GM23338 (cell line): Measurements from ENCODE around the gene AGA.

Experiments used
- CREB1 ChIP-seq: fragments of 250-450 bp; sonication (Bioruptor Pico); IDR thresholded peaks from 2 replicates; pipeline ENCODE4 v1.5.0; 2020; ENCODE audit warnings: low read depth, mild to moderate bottlenecking, moderate library complexity
- EZH2 ChIP-seq: fragments of 200-600 bp; sonication (generic); IDR thresholded peaks from one replicate; pipeline ENCODE4 v1.8.0; 2017; ENCODE audit warnings: antibody characterized with exemption, mild to moderate bottlenecking, low read depth; ENCODE audit not compliant: unreplicated experiment
- EZH2phosphoT487 ChIP-seq: fragments of 200-600 bp; sonication (generic); IDR thresholded peaks from one replicate; pipeline ENCODE4 v1.8.1; 2018; ENCODE audit warnings: antibody characterized with exemption; ENCODE audit not compliant: unreplicated experiment
- JUNB ChIP-seq: IDR thresholded peaks from one replicate; pipeline ENCODE4 v1.6.1; 2016; ENCODE audit warnings: antibody characterized with exemption; ENCODE audit not compliant: unreplicated experiment
- NANOG ChIP-seq: IDR thresholded peaks from 2 replicates; pipeline ENCODE4 v1.6.1; 2016; ENCODE audit warnings: antibody characterized with exemption, borderline replicate concordance
- POLR2AphosphoS5 ChIP-seq: IDR thresholded peaks from 2 replicates; pipeline ENCODE4 v1.6.1; 2016; ENCODE audit warnings: antibody characterized with exemption, low read depth
- STAT1 ChIP-seq: IDR thresholded peaks from one replicate; pipeline ENCODE4 v1.6.1; 2016; ENCODE audit warnings: antibody characterized with exemption; ENCODE audit not compliant: unreplicated experiment
- ZNF114 ChIP-seq: fragments of 250-450 bp; sonication (Bioruptor Pico); IDR thresholded peaks from 2 replicates; pipeline ENCODE4 v1.5.0; 2020; ENCODE audit warnings: mild to moderate bottlenecking, moderate library complexity
- ZNF331 ChIP-seq: fragments of 250-450 bp; sonication (Bioruptor Pico); IDR thresholded peaks from 2 replicates; pipeline ENCODE4 v1.5.0; 2020; ENCODE audit warnings: low read depth, mild to moderate bottlenecking, moderate library complexity
- TF ChIP-seq, protein P1 (sequence below), 2 experiments: fragments of 200-600 bp in 1 of 2; sonication (generic) in 1 of 2; conservative IDR thresholded peaks; 2 replicates each; pipeline versions ENCODE4 v1.5.1 to v1.6.1; 2016 to 2017; ENCODE audit warnings: antibody characterized with exemption in 2 of 2, low read depth in 2 of 2, mild to moderate bottlenecking in 2 of 2, moderate library complexity in 1 of 2
- TF ChIP-seq, protein P2 (sequence below): IDR thresholded peaks from one replicate; pipeline ENCODE4 v1.6.1; 2018; ENCODE audit warnings: antibody characterized with exemption; ENCODE audit not compliant: unreplicated experiment
- TF ChIP-seq, protein P3 (sequence below): IDR thresholded peaks from 2 replicates; pipeline ENCODE4 v1.6.1; 2016; ENCODE audit warnings: antibody characterized with exemption
- TF ChIP-seq, protein P4 (sequence below): fragments of 250-450 bp; sonication (Bioruptor Pico); IDR thresholded peaks from 2 replicates; pipeline ENCODE4 v1.5.0; 2020; ENCODE audit warnings: mild to moderate bottlenecking, moderate library complexity

DNA sequence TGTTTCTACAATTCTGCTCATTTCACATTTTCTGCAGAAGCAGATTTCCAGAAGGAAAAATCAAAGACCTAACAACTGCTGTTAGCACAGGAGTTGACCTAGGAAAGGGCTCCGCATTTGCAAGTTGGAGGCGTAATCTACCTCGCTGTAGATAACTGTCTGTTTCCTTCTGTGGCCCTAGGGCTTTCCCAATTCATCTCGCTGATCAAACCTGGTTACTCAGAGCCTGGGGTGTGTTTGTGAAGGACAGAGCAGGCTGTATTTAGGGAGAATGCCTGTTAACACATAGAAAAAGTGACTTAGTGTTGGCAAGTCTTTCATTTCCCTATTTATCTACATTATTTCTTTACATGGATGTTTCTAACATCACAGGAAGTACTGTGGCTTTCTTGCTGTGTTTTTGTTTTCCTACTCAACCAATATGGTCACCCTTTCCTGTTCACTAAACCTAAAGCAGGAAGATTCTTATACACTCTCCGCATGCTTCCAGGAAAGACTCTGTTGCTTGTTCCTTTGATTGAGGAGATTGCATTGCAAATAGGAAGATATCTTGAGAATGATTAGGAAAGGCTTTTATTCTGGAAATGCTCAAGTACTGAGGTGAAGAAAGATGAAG lies 40.5 kb downstream of the AGA start:
- TF ChIP-seq EZH2phosphoT487, result no peak
- TF ChIP-seq, protein P1, sequence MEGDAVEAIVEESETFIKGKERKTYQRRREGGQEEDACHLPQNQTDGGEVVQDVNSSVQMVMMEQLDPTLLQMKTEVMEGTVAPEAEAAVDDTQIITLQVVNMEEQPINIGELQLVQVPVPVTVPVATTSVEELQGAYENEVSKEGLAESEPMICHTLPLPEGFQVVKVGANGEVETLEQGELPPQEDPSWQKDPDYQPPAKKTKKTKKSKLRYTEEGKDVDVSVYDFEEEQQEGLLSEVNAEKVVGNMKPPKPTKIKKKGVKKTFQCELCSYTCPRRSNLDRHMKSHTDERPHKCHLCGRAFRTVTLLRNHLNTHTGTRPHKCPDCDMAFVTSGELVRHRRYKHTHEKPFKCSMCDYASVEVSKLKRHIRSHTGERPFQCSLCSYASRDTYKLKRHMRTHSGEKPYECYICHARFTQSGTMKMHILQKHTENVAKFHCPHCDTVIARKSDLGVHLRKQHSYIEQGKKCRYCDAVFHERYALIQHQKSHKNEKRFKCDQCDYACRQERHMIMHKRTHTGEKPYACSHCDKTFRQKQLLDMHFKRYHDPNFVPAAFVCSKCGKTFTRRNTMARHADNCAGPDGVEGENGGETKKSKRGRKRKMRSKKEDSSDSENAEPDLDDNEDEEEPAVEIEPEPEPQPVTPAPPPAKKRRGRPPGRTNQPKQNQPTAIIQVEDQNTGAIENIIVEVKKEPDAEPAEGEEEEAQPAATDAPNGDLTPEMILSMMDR (conservative IDR thresholded peaks at IDR 0.05; ENCODE audit: low read depth in 2 of 2), result no peak
- no peak for TF ChIP-seq POLR2AphosphoS5
- TF ChIP-seq EZH2, result no peak
- no peak for TF ChIP-seq CREB1
- TF ChIP-seq STAT1, result no peak
- no peak for TF ChIP-seq ZNF331 (CRISPR knock-in tag)
- no peak for TF ChIP-seq NANOG
- no peak for TF ChIP-seq JUNB
- TF ChIP-seq, protein P2, sequence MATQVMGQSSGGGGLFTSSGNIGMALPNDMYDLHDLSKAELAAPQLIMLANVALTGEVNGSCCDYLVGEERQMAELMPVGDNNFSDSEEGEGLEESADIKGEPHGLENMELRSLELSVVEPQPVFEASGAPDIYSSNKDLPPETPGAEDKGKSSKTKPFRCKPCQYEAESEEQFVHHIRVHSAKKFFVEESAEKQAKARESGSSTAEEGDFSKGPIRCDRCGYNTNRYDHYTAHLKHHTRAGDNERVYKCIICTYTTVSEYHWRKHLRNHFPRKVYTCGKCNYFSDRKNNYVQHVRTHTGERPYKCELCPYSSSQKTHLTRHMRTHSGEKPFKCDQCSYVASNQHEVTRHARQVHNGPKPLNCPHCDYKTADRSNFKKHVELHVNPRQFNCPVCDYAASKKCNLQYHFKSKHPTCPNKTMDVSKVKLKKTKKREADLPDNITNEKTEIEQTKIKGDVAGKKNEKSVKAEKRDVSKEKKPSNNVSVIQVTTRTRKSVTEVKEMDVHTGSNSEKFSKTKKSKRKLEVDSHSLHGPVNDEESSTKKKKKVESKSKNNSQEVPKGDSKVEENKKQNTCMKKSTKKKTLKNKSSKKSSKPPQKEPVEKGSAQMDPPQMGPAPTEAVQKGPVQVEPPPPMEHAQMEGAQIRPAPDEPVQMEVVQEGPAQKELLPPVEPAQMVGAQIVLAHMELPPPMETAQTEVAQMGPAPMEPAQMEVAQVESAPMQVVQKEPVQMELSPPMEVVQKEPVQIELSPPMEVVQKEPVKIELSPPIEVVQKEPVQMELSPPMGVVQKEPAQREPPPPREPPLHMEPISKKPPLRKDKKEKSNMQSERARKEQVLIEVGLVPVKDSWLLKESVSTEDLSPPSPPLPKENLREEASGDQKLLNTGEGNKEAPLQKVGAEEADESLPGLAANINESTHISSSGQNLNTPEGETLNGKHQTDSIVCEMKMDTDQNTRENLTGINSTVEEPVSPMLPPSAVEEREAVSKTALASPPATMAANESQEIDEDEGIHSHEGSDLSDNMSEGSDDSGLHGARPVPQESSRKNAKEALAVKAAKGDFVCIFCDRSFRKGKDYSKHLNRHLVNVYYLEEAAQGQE, result no peak
- TF ChIP-seq ZNF114 (CRISPR knock-in tag), result no peak
- TF ChIP-seq, protein P3, sequence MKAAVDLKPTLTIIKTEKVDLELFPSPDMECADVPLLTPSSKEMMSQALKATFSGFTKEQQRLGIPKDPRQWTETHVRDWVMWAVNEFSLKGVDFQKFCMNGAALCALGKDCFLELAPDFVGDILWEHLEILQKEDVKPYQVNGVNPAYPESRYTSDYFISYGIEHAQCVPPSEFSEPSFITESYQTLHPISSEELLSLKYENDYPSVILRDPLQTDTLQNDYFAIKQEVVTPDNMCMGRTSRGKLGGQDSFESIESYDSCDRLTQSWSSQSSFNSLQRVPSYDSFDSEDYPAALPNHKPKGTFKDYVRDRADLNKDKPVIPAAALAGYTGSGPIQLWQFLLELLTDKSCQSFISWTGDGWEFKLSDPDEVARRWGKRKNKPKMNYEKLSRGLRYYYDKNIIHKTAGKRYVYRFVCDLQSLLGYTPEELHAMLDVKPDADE, result no peak
- TF ChIP-seq, protein P4, sequence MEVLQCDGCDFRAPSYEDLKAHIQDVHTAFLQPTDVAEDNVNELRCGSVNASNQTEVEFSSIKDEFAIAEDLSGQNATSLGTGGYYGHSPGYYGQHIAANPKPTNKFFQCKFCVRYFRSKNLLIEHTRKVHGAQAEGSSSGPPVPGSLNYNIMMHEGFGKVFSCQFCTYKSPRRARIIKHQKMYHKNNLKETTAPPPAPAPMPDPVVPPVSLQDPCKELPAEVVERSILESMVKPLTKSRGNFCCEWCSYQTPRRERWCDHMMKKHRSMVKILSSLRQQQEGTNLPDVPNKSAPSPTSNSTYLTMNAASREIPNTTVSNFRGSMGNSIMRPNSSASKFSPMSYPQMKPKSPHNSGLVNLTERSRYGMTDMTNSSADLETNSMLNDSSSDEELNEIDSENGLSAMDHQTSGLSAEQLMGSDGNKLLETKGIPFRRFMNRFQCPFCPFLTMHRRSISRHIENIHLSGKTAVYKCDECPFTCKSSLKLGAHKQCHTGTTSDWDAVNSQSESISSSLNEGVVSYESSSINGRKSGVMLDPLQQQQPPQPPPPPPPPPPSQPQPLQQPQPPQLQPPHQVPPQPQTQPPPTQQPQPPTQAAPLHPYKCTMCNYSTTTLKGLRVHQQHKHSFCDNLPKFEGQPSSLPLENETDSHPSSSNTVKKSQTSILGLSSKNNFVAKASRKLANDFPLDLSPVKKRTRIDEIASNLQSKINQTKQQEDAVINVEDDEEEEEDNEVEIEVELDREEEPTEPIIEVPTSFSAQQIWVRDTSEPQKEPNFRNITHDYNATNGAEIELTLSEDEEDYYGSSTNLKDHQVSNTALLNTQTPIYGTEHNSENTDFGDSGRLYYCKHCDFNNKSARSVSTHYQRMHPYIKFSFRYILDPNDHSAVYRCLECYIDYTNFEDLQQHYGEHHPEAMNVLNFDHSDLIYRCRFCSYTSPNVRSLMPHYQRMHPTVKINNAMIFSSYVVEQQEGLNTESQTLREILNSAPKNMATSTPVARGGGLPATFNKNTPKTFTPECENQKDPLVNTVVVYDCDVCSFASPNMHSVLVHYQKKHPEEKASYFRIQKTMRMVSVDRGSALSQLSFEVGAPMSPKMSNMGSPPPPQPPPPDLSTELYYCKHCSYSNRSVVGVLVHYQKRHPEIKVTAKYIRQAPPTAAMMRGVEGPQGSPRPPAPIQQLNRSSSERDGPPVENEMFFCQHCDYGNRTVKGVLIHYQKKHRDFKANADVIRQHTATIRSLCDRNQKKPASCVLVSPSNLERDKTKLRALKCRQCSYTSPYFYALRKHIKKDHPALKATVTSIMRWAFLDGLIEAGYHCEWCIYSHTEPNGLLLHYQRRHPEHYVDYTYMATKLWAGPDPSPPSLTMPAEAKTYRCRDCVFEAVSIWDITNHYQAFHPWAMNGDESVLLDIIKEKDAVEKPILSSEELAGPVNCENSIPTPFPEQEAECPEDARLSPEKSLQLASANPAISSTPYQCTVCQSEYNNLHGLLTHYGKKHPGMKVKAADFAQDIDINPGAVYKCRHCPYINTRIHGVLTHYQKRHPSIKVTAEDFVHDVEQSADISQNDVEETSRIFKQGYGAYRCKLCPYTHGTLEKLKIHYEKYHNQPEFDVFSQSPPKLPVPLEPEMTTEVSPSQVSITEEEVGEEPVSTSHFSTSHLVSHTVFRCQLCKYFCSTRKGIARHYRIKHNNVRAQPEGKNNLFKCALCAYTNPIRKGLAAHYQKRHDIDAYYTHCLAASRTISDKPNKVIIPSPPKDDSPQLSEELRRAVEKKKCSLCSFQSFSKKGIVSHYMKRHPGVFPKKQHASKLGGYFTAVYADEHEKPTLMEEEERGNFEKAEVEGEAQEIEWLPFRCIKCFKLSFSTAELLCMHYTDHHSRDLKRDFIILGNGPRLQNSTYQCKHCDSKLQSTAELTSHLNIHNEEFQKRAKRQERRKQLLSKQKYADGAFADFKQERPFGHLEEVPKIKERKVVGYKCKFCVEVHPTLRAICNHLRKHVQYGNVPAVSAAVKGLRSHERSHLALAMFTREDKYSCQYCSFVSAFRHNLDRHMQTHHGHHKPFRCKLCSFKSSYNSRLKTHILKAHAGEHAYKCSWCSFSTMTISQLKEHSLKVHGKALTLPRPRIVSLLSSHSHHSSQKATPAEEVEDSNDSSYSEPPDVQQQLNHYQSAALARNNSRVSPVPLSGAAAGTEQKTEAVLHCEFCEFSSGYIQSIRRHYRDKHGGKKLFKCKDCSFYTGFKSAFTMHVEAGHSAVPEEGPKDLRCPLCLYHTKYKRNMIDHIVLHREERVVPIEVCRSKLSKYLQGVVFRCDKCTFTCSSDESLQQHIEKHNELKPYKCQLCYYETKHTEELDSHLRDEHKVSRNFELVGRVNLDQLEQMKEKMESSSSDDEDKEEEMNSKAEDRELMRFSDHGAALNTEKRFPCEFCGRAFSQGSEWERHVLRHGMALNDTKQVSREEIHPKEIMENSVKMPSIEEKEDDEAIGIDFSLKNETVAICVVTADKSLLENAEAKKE (CRISPR knock-in tag), result no peak
